Measurements from ENCODE around the gene RC3H2. TPM values are rescaled to one million over a fixed set of nuclear protein-coding genes. Genes with fewer than 3 reads are reported as not detected.

RC3H2 gene
- total and polyA plus RNA-seq, 2 of the 13 experiments (the other 11 are each of a cell fraction or from before 2014, with no cell fraction given): 21.0 to 36.4 TPM

- TF ChIP-seq ZNF674 (CRISPR knock-in tag; IDR thresholded peaks at IDR 0.05; ENCODE audit: low read depth) (no peak), ZNF296 (CRISPR knock-in tag; conservative IDR thresholded peaks at IDR 0.05) (no peak), TFE3 (CRISPR knock-in tag; IDR thresholded peaks at IDR 0.05) (no peak; the same call in 1 of the 2 replicates), ZNF850 (CRISPR knock-in tag; conservative IDR thresholded peaks at IDR 0.05) (no peak), ZBTB7B (CRISPR knock-in tag; IDR thresholded peaks at IDR 0.05) (no peak), NR2F2 (IDR thresholded peaks at IDR 0.05; ENCODE audit: borderline replicate concordance, low read depth) (no peak), ZNF605 (CRISPR knock-in tag; IDR thresholded peaks at IDR 0.05) (no peak), CSRNP1 (CRISPR knock-in tag; IDR thresholded peaks at IDR 0.05) (no peak), KLF16 (CRISPR knock-in tag; IDR thresholded peaks at IDR 0.05) (peak in 1 of 2 experiments; percentile 25; a peak in 1 of 4 replicates), NR2F1 (CRISPR knock-in tag; IDR thresholded peaks at IDR 0.05) (no peak), HMGA1 (CRISPR knock-in tag; conservative IDR thresholded peaks at IDR 0.05) (no peak), ASH2L (IDR thresholded peaks at IDR 0.05; ENCODE audit: insufficient read length, low read depth, low read length) (peak; percentile 49), ZBTB25 (CRISPR knock-in tag; IDR thresholded peaks at IDR 0.05) (0 out of 2 replicates have a peak, but pooled peaks have one; percentile 25), ZNF251 (CRISPR knock-in tag; IDR thresholded peaks at IDR 0.05) (no peak), MIER2 (CRISPR knock-in tag; IDR thresholded peaks at IDR 0.05) (no peak), KAT8 (CRISPR knock-in tag; IDR thresholded peaks at IDR 0.05) (peak; percentile 48), THAP11 (CRISPR knock-in tag; IDR thresholded peaks at IDR 0.05) (no peak; the same call in 1 of the 2 replicates), ZNF136 (CRISPR knock-in tag; IDR thresholded peaks at IDR 0.05; ENCODE audit: low read depth) (no peak), ARNT (IDR thresholded peaks at IDR 0.05) (no peak), ZNF460 (CRISPR knock-in tag; IDR thresholded peaks at IDR 0.05; ENCODE audit: borderline replicate concordance) (no peak), ATF1 (CRISPR knock-in tag; IDR thresholded peaks at IDR 0.05) (no peak), ZNF280B (CRISPR knock-in tag; IDR thresholded peaks at IDR 0.05; ENCODE audit: borderline replicate concordance) (0 out of 2 replicates have a peak, but pooled peaks have one; percentile 36), PCBP1 (IDR thresholded peaks at IDR 0.05; ENCODE audit: borderline replicate concordance, low read depth, low read length) (0 out of 2 replicates have a peak, but pooled peaks have one; percentile 80), NFKB2 (CRISPR knock-in tag; IDR thresholded peaks at IDR 0.05; ENCODE audit: borderline replicate concordance) (peak; percentile 70; the same call in 1 of the 2 replicates), HOXA9 (CRISPR knock-in tag; IDR thresholded peaks at IDR 0.05; ENCODE audit: borderline replicate concordance) (no peak)
Observed at GRCh38 chr9:122940749-122941581, 35.8 kb upstream of the RC3H2 start, which contains the start of gene RABGAP1 (continued).
